HCT116 (cell line): ENCODE data around the gene ALK. TPM values are rescaled to one million over a fixed set of nuclear protein-coding genes. Genes with fewer than 3 reads are reported as not detected.

Experiments used
- ATAC-seq: fragments of 200-7000 bp; cut with Tn5 transposase; 2 replicates; pipeline ENCODE4 v1.9.1; 2020; ENCODE audit warnings: mild to moderate bottlenecking, moderate library complexity
- BruUV-seq: library from RNA; stranded (reverse); fragments of 400-500 nt; replicated peaks from 2 replicates; lab custom pipeline; 2021; lab: Mats Ljungman, UMichigan
- CTCF ChIA-PET: fragments of 300-600 bp; sonication (Branson Sonifier 250); formaldehyde crosslinking; loops from one replicate; lab custom pipeline; 2021; ENCODE audit warnings: antibody characterized with exemption; lab: Charles Lee
- POLR2A ChIA-PET: fragments of 300-600, 350-600 bp; sonication (Branson Sonifier 250); formaldehyde crosslinking; loops from one replicate; lab custom pipeline; 2021; ENCODE audit warnings: antibody characterized with exemption; lab: Charles Lee
- RAD21 ChIA-PET, 2 experiments: fragments of 300-600 bp; sonication (Branson Sonifier 250); formaldehyde crosslinking; loops; one replicate each; lab custom pipeline; 2023; ENCODE audit warnings: low total read pairs in 2 of 2; ENCODE audit not compliant: uncharacterized antibody in 2 of 2, unreplicated experiment in 2 of 2, low non-redundant PET in 1 of 2; lab: Charles Lee
- DNase-seq: peaks from one replicate; pipeline ENCODE4 v3.0.0-alpha.2; 2010; ENCODE audit warnings: low read depth, low spot score
- H2AFZ ChIP-seq: fragments of 200-600 bp; shearing (Covaris generic), sonication (generic); 2 replicates; pipeline ENCODE4 v1.6.1; 2017; ENCODE audit warnings: low read depth, mixed run types, mixed read lengths, antibody characterized with exemption, low read length; ENCODE audit not compliant: poor library complexity, severe bottlenecking
- H3K27ac ChIP-seq: 2 replicates; pipeline ENCODE4 v1.5.1; 2012; ENCODE audit warnings: low read depth, low read length
- H3K27me3 ChIP-seq: fragments of 200-600 bp; sonication (generic); 2 replicates; pipeline ENCODE4 v1.6.1; 2016; ENCODE audit warnings: mixed run types, low read length, mixed read lengths; ENCODE audit not compliant: insufficient read depth
- H3K36me3 ChIP-seq, 2 experiments: fragments of 200-500 bp in 1 of 2; fragments of 200-600 bp in 1 of 2; sonication (Bioruptor generic) in 1 of 2; sonication (generic) in 1 of 2; 2 replicates each; pipeline versions ENCODE4 v1.5.1 to v1.6.1; 2014 to 2016; ENCODE audit warnings: low read length in 2 of 2, inconsistent platforms in 1 of 2, mixed read lengths in 1 of 2, mixed run types in 1 of 2; ENCODE audit not compliant: insufficient read depth in 2 of 2, control insufficient read depth in 1 of 2
- H3K4me1 ChIP-seq, 2 experiments: fragments of 200-600 bp in 1 of 2; sonication (generic) in 1 of 2; 2 replicates each; pipeline versions ENCODE4 v1.5.1 to v1.6.1; 2012 to 2017; ENCODE audit warnings: low read length in 2 of 2, inconsistent platforms in 1 of 2, mild to moderate bottlenecking in 1 of 2, mixed read lengths in 1 of 2, mixed run types in 1 of 2, moderate library complexity in 1 of 2; ENCODE audit not compliant: insufficient read depth in 2 of 2, control insufficient read depth in 1 of 2
- H3K4me2 ChIP-seq: fragments of 200-600 bp; sonication (generic); 2 replicates; pipeline ENCODE4 v1.6.1; 2017; ENCODE audit warnings: mixed run types, low read length, mixed read lengths
- H3K4me3 ChIP-seq, 2 experiments: fragments of 200-600 bp in 1 of 2; sonication (generic) in 1 of 2; replicated peaks in 1 of 2; 2 replicates each; pipeline ENCODE4 v1.5.1; 2011 to 2016; ENCODE audit warnings: low read length in 2 of 2, control low read depth in 1 of 2, low read depth in 1 of 2, mild to moderate bottlenecking in 1 of 2, mixed read lengths in 1 of 2, mixed run types in 1 of 2
- H3K79me2 ChIP-seq: fragments of 200-600 bp; sonication (generic); 2 replicates; pipeline ENCODE4 v1.6.1; 2017; ENCODE audit warnings: mild to moderate bottlenecking, mixed run types, low read length, moderate library complexity, mixed read lengths; ENCODE audit not compliant: insufficient read depth
- H3K9ac ChIP-seq: fragments of 200-600 bp; sonication (generic); 2 replicates; pipeline ENCODE4 v1.6.1; 2016; ENCODE audit warnings: low read length, mixed read lengths
- H3K9me2 ChIP-seq: fragments of 200-600 bp; sonication (generic), shearing (Covaris generic); 2 replicates; pipeline ENCODE4 v1.6.1; 2017; ENCODE audit warnings: mixed run types, mild to moderate bottlenecking, moderate library complexity; ENCODE audit not compliant: insufficient read depth
- H3K9me3 ChIP-seq, 2 experiments: fragments of 200-500 bp in 1 of 2; fragments of 200-600 bp in 1 of 2; sonication (Bioruptor generic) in 1 of 2; sonication (generic) in 1 of 2; 2 replicates each; pipeline ENCODE4 v1.6.1; 2014 to 2017; ENCODE audit warnings: low read length in 2 of 2, mixed read lengths in 2 of 2, inconsistent platforms in 1 of 2, low read depth in 1 of 2, mild to moderate bottlenecking in 1 of 2, mixed run types in 1 of 2, moderate library complexity in 1 of 2; ENCODE audit not compliant: control insufficient read depth in 1 of 2, insufficient read depth in 1 of 2
- H4K20me1 ChIP-seq: fragments of 200-600 bp; sonication (generic), shearing (Covaris generic); 2 replicates; pipeline ENCODE4 v1.6.1; 2017; ENCODE audit warnings: mixed run types, mild to moderate bottlenecking, moderate library complexity; ENCODE audit not compliant: insufficient read depth
- CBX3 ChIP-seq: IDR thresholded peaks from 2 replicates; pipeline ENCODE4 v1.6.1; 2012; ENCODE audit warnings: low read depth
- ELF1 ChIP-seq: IDR thresholded peaks from 2 replicates; pipeline ENCODE4 v1.6.1; 2012; ENCODE audit warnings: low read depth, borderline replicate concordance
- EZH2phosphoT487 ChIP-seq: fragments of 200-600 bp; IDR thresholded peaks from 2 replicates; pipeline ENCODE4 v1.6.1; 2018; ENCODE audit warnings: antibody characterized with exemption, borderline replicate concordance
- FOSL1 ChIP-seq: IDR thresholded peaks from 2 replicates; pipeline ENCODE4 v1.6.1; 2012; ENCODE audit warnings: low read depth
- POLR2A ChIP-seq: IDR thresholded peaks from 2 replicates; pipeline ENCODE4 v1.7.0; 2011; ENCODE audit warnings: borderline replicate concordance; ENCODE audit not compliant: insufficient read depth, insufficient read length; ENCODE audit errors: extremely low read depth
- SP1 ChIP-seq: IDR thresholded peaks from 2 replicates; pipeline ENCODE4 v1.6.1; 2012; ENCODE audit warnings: low read depth
- SRF ChIP-seq: IDR thresholded peaks from 2 replicates; pipeline ENCODE4 v1.6.1; 2012; ENCODE audit warnings: low read depth
- intact Hi-C: fragments of 100-400 bp; cut with micrococcal nuclease; formaldehyde crosslinking; loops from 2 replicates; pipeline ENCODE4 v1.10.0; 2022
- total RNA-seq: library from RNA; stranded (reverse); gene quantifications from one replicate; pipeline ENCODE4 v1.2.1, GENCODE V29; 2021; ENCODE audit not compliant: unreplicated experiment
- TF ChIP-seq, protein P1 (sequence below): IDR thresholded peaks from 2 replicates; pipeline ENCODE4 v1.6.1; 2012
- TF ChIP-seq, protein P2 (sequence below), 3 experiments: fragments of 200-600 bp in 1 of 3; sonication (generic) in 1 of 3; IDR thresholded peaks in 2 of 3; conservative IDR thresholded peaks in 1 of 3; 2 replicates each; pipeline ENCODE4 v1.5.1; 2012 to 2017; ENCODE audit warnings: low read depth in 2 of 3, low read length in 2 of 3, antibody characterized with exemption in 1 of 3, borderline replicate concordance in 1 of 3, control low read depth in 1 of 3, mild to moderate bottlenecking in 1 of 3, mixed read lengths in 1 of 3, mixed run types in 1 of 3, moderate library complexity in 1 of 3; ENCODE audit not compliant: insufficient read depth in 1 of 3

ALK gene
- total RNA-seq, 1 experiment from 2014 or later = not detected

DNA sequence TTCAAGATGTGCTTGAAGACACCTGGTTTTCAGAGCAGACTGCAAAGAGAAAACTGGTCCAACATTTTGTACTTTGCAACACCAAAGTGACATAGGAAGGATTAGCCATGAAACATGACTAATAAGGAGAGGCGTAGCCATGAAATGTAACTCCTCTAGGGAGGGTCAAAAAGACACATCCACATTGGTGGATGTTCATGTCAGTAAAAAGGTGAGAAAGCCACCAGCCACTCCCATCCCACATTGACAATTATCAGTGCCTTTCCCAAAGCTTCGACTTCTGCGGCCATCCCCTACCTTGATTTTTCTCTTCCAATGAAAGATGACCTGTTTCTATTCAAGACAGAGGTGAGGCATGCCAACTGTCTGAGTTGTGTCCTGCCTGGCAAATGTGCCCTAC is 223.2 kb downstream of the ALK start:
- DNase-seq = no peak
- no TSS peak for BruUV-seq

DNA sequence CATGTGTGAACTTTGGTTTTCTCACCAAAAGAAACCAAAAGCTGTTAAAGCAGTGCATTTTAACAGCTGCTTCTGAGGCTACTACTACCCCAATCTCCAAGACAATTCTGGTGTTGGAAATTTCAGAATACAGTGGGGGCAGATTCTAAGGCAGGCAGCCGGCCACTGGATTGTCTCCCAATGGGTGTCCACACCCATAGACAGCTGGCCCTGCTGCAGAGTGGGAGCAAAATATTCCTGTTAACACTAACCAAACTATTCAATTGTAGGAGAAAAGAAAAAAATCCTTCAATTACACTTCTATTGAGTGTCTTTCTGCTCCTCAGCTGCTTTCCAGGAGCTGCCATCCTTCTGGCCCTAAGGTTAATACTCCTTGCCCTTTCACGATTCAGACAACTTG is 223.7 kb downstream of the ALK start:
- Histone ChIP-seq H3K27ac (no peak overlapping the region), H3K36me3 (no peaks in the 10 kb centered on the region), H3K9ac (no peak overlapping the region), H3K79me2 (no peaks in the 10 kb centered on the region), H4K20me1 (no peaks in the 10 kb centered on the region), H2AFZ (no peak overlapping the region), H3K4me1 (no peaks in the 10 kb centered on the region), H3K4me3 (no peak overlapping the region), H3K27me3 (peaks cover 49% of the 10 kb centered on the region), H3K9me3 (no peaks in the 10 kb centered on the region), H3K9me2 (no peaks in the 10 kb centered on the region), H3K4me2 (no peak overlapping the region)
- ChIA-PET CTCF (no interaction called here), POLR2A (no interaction called here), RAD21 (no interaction called here)
- no peak for ATAC-seq
- BruUV-seq = no TSS peak
- intact Hi-C loops = no loop called here
- TF ChIP-seq, protein P1, sequence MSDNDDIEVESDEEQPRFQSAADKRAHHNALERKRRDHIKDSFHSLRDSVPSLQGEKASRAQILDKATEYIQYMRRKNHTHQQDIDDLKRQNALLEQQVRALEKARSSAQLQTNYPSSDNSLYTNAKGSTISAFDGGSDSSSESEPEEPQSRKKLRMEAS = no peak
- TF ChIP-seq ELF1 = no peak
- DNase-seq = no peak

More for the DNA sequence above, 223.2 kb downstream of the ALK start:
- ChIA-PET POLR2A (no interaction called here), CTCF (no interaction called here), RAD21 (no interaction called here)
- H3K27me3 ChIP-seq = peaks cover 47% of the 10 kb centered on the region
- H3K36me3 ChIP-seq = no peaks in the 10 kb centered on the region
- no peaks in the 10 kb centered on the region for H4K20me1 ChIP-seq
- no peak for ATAC-seq
- H3K9me3 ChIP-seq = no peaks in the 10 kb centered on the region
- no peak for TF ChIP-seq POLR2A
- no peak for TF ChIP-seq EZH2phosphoT487
- no peak for TF ChIP-seq FOSL1
- no peak for TF ChIP-seq SRF
- TF ChIP-seq CBX3 = no peak
- TF ChIP-seq, protein P2, sequence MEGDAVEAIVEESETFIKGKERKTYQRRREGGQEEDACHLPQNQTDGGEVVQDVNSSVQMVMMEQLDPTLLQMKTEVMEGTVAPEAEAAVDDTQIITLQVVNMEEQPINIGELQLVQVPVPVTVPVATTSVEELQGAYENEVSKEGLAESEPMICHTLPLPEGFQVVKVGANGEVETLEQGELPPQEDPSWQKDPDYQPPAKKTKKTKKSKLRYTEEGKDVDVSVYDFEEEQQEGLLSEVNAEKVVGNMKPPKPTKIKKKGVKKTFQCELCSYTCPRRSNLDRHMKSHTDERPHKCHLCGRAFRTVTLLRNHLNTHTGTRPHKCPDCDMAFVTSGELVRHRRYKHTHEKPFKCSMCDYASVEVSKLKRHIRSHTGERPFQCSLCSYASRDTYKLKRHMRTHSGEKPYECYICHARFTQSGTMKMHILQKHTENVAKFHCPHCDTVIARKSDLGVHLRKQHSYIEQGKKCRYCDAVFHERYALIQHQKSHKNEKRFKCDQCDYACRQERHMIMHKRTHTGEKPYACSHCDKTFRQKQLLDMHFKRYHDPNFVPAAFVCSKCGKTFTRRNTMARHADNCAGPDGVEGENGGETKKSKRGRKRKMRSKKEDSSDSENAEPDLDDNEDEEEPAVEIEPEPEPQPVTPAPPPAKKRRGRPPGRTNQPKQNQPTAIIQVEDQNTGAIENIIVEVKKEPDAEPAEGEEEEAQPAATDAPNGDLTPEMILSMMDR (IDR thresholded peaks at IDR 0.05 in 2 of 3, conservative IDR thresholded peaks at IDR 0.05 in 1 of 3; ENCODE audit: borderline replicate concordance in 1 of 3, insufficient read depth in 1 of 3, low read depth in 2 of 3, low read length in 2 of 3) = no peak
- no peak for TF ChIP-seq SP1
- no peak overlapping the region for H3K9ac ChIP-seq
- no peak overlapping the region for H3K27ac ChIP-seq
- no peak overlapping the region for H3K4me3 ChIP-seq
- intact Hi-C loops = no loop called here
- H3K4me2 ChIP-seq = no peak overlapping the region
- no peaks in the 10 kb centered on the region for H3K79me2 ChIP-seq
- no peaks in the 10 kb centered on the region for H3K4me1 ChIP-seq
- no peak overlapping the region for H2AFZ ChIP-seq
- no peaks in the 10 kb centered on the region for H3K9me2 ChIP-seq
